HG03571 (cell line): ENCODE data around the gene UBTD1.
"Not testable (repeated sequence)": the region's sequence is repeated elsewhere in the genome, so short reads cannot be mapped to it uniquely, and the experiment has no call there.

Experiments used
- ATAC-seq: cut with Tn5 transposase; IDR thresholded peaks from one replicate; pipeline ENCODE4 v1.9.1; 2021; ENCODE audit not compliant: unreplicated experiment

Gene UBTD1

DNA sequence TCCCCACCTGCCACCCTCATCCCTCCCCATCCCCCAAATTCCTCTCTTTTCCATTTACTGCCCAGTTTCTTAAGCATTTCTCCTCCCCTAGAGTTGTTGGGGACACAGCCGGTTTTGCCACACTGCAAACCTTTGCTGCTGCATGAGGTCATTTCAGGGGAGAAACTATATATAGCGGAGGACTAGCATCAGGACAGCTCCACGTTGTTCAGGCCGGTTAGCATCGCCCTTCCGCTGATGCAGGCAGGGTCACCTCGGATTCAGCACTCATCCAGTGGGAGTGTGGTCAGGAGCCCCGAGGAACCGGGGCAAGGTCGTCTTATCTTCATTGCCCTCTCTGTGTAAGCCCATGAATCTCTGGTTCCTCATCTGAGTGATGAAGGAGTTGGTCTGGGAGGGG is 15.6 kb downstream of the UBTD1 start:
- ATAC-seq, result no peak

DNA sequence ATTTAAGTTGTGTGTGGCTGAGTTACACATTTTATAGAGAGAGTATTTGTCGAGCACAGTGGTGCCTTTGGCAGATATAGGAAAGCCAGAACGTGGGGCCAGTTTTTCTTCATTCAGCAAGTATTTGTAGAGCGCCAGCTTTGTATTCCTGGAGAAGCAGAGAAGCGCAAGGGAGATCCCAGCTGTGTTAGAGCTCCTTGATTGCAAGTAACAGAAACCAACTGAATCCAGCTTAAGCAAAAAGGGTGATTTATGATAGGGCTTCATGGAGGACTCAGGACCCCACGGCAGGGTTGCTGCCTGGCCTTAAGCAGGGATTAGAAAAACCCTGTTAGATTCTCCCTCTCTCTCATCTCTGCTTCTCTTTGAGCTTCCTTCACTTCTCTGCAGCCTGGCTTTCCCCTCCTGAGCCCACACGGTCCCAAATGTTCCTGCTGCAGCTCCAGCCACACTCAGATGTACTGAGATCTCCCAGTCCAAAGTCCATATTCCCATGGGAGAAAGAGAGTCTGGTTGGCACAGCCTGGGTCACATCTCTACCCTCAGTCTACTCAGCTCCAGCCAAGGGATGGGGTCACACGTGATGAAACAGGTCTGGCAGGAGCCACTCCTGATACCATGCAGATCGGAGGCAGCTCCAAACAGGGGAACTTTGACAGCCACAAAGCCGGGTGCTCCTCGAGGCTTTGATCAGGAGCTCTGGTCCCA is 16.7 kb downstream of the UBTD1 start:
- no peak for ATAC-seq

DNA sequence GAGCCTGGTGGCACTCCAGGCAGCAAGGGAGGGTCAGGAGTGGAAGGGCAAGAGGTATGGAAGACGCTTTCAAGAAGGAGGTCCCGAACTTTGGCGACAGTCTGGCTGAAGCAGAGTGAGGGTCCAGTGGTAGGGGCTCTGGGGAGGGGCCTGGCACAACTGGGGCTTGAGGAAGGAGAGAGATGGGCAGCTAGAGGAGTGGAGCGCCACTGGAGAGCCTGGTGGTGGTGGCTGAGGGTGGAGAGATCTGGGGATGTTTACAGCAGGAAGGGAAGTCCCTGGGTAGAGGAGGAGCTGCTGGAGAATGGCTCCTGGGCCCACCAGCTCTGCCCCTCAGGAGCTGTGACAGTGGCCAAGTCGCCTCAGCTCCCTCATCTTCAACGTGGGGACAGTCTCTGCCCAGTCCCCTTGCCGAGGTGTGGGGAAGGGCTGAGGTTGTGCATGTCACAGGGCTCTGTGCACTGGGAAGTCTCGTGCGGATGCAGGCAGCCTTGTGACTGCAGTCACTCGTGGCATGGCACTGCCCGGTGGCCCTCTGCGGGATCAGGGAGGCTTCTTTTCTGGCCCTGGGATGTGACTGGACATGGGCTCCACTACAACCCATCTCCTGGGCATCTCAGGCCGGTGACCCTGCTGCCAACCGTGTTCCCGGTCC is 18.5 kb downstream of the UBTD1 start:
- no peak for ATAC-seq

DNA sequence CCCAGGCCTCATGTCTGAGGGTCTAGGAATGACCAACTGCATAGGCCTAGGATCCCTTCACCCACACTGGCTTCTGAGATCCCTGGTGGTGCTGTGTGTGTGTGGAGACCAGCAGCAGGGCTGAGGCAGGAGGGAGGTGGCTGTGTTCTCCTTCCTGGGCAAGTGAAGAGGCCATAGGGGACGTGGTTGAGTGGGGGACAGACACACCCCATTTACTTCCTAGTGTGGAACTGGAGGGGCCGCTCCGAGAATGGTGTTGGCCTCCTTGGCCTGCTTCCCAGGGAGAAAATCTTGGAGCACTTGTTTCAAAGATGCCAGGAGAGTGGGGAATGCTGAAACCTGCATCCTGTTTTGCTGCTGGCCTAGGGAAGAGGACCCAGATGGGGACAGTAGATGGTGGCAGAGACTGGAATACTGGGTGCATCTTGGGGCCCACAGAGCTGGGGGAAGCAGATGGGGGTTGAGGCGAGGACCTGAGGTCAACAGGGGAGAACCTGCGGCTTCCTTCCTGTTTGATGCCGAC is 19.1 kb downstream of the UBTD1 start:
- no peak for ATAC-seq

DNA sequence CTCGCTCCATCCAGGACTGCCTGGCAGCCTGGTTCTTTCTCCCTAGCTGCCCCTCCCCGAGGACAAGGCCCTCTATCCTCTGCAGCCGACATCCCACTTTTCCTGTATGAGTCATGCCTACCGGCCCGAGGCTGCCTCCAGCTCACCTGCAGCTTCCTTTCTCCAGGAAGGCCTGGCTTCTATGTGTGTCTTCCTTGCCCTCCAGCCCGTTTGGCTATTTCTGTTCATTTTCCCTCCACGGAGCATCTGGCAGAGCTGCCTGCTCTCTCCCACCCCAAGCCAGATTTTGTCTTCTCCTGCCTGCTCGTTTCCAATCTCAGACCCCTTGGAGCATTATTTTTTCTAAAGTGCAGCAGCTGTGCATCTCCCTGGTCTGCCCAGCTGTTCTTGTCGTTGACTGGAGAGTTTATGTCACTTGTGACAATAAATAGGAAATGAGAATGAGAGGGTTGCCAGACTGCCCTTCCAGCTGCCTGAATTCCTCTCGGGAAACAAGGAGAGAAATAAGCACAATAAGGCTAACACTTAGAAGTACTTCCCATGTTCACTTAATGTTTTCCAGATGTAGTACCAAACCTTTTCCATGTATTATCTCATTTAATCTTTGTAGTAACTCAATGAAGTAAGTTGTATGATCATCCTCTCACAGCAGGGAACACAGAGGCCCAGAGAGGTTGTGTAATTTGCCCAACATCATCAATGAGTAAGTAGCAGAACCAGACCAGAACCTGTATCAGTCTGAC is 19.7 kb downstream of the UBTD1 start:
- ATAC-seq, result no peak

DNA sequence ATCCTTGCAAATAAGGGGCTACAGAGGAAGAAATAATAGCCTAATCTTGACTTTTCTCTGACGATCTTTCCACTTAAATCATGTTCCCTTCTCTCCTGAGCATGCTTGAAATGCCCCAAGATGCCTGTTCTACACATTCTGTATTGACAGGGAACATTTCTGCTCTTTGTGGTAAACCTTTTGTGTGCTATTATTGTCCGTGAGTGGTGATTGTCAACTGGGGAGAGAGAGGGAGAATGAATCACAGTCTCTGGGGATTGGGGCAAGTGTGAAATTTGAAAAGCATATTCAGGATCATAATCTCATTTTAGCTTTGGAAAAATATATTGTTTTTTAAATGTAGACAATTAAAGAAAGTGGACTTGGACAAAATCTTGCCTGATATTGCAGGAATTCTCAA is 20.6 kb downstream of the UBTD1 start:
- ATAC-seq, result no peak

DNA sequence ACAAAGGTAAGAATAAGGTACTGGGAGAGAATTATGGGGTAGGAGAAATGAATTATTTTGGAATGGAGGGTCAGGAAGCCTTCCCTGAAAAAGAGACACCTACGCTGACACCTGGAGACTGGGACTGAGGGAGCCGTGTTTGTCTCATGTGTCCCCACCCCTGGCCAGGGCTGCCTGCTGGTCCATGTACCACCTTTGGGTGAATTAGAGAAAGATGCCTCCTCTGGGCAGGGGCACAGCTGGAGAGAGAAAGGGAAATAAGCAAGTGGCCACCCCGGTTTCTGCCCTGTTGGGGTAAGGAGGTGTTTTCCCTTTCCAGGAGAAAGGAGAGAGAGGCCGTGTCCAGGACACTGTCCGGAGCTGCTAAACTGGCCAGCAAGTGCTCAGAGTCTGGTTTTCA is 21.8 kb downstream of the UBTD1 start:
- no peak for ATAC-seq

DNA sequence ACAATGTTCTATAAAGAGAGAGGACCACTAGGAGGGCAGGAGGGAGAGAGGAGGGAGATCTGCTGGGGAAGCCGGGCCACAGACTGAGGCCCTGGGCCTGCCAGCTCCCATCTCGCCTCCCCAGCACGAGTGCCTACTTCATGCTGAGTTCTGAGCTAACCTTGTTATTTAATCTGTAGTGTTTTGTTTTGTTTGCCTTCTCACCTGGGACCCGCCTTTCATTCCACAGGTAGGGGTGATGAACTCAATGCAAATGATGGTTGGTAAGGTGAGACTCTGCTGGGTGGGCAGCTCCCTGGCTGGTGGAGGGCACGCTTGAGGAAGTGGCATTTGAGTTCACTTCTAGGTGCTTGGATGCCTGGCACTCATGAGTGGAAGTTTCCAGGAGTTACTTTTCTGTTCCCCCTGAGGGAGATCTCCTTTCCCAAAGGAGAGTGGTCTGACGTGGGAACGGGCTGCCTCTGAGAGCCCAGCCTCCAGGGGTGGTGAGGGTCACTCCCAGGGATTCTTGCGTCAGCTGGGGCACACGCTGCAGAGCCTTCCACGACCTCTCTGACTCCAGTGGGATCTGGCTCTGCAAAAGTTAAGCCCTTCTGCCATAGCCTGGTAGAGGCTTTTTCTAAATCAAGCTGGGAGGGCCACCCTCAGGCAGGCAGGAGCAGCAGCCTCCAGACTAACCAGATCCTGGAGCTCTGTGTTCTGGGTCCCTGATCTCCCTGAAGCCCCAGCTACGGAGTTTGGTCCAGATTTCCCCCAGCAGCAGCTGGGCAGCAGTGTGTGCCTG is 22.4 kb downstream of the UBTD1 start:
- ATAC-seq, result no peak

DNA sequence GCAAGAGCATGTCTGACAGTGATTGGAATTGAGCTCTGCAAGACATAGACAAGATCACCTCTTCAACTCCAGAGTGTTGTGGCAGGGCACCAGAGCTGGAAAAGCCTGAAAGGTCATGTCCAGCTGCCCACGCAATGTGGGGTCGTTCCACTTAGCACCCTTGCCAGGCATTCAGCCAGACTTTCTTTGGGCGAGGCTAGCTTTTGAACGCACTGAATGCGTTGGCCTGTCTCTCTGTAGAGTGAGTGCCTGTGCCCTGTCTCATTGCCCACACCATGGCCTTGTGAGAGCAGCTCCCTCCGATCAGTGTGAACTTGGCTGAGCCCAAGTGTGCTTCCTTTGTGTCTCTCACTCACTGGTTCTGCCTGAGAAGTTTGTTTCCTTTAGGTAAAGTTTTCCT is 23.3 kb downstream of the UBTD1 start:
- no peak for ATAC-seq

DNA sequence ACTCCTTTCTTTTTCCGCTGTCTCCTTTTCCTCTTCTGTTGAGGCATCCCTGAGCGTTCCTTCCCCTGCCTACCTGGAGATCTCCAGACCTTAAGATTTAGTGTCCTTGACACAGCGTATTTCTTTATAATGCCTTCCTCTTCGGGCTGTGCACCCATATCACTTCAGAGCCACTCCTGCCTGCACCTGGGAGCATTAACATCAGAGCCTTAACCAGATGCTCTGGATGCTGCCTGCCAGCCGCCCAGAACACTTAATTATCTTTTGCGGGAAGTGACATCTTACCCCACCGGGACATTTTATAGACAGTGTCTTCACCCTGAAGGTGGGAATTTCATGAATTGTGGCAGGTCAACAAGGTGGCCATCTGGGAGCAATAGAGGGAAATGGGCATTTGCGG is 24.2 kb downstream of the UBTD1 start:
- ATAC-seq, result no peak

DNA sequence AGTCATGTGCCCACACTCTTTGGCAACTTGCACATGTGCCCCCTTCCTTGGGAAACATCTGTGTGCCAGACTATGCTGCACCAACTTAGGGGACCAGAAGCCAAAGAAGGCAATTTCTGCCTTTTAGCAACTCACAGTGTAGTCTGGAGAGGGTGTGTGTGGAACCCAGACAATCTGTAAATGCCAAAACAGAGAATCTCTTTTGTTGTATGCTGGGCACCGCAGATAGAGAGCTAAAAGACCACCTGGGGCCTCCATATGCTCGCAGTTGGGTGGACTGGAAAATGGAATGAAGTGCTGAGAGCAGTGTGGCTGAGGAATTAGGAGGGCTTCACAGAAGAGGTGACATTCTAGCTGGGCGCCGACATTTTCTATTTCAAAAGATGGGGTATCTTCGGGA is 26.4 kb downstream of the UBTD1 start:
- ATAC-seq, result no peak

DNA sequence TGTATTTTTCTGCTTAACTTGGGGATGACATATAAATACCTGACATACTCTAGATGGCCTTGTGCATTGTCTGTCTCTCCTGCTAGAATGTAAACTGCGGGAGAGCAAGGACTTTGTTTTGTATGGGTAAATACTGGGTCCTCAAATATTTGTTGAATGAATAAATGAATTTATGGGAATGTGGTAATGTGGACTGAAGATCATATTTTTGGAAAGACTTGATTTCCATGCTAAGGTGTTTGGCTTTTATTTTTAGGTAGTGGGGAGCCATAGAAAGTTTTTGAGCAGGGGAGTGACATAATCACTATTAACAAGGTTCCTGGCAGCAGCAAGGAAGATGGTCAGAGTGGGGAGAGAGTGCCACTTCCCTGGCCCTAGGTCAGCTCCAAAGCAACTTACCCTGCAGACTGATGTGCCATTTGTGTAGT is 27.0 kb downstream of the UBTD1 start:
- no peak for ATAC-seq

DNA sequence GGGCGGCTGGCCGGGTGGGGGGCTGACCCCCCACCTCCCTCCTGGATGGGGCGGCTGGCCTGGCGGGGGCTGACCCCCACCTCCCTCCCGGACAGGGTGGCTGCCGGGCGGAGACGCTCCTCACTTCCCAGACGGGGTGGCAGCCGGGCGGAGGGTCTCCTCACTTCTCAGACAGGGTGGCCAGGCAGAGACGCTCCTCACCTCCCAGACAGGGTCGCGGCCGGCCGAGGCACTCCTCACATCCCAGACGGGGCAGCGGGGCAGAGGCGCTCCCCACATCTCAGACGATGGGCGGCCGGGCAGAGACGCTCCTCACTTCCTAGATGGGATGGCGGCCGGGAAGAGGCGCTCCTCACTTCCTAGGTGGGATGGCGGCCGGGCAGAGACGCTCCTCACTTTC is 30.2 kb downstream of the UBTD1 start:
- not testable (repeated sequence) for ATAC-seq

DNA sequence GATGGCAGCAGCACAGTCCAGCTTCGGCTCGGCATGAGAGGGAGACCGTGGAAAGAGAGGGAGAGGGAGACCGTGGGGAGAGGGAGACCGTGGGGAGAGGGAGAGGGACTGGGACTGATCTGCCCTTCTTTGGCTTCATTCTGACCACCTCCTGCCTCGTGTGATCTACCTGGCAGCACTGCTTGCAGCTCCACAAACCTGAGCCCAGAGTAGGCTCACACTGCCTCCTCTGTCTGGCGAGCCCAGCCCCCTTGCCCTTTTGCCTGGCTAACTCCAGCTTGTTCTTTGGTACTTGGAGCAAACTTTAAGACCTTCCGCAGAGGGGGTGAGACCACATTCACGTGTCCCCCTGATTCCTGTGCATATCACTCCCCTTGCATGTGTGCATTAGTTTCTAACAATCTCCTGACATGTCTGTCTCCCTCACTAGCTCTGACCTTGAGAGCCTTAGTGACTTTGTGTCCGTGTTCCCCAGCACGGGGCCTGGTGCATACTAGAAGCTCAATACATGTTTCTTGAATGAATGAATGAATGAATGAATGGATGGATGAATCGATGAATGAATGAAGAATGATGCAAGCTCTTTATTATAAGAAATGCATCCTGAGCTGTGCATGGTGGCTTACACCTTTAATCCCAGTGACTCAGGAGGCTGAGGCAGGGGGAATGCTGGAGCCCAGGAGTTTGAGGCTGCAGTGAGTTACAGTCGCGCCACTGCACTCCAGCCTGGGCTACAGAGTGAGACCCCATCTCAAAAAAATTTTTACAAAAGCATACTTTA is 31.2 kb downstream of the UBTD1 start:
- ATAC-seq, result no peak

DNA sequence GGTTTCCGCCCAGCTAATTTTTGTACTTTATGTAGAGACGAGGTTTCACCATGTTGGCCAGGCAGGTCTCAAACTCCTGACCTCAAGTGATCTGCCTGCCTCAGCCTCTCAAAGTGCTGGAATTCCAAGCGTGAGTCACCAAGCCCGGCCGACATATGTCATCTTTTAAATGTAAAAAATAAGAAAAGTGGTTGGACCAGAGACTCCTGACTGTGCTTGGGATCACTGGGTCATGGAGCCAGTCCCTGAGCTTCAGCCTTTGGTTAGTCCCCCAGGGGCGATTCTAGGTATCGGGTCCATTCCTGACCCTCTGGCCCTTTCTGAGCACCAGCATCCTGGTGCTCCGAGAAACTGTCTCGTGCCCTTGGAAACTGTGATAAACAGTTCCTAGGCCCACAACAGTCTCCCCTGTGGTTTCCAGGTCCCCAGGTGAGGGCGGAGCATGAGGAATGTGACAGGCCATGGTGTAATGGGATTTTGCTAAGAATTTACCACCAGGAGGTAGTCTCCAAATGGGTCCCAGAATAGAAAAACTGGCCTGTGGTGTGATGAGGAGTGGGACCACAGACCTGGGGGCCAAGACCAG is 32.8 kb downstream of the UBTD1 start:
- ATAC-seq, result no peak

DNA sequence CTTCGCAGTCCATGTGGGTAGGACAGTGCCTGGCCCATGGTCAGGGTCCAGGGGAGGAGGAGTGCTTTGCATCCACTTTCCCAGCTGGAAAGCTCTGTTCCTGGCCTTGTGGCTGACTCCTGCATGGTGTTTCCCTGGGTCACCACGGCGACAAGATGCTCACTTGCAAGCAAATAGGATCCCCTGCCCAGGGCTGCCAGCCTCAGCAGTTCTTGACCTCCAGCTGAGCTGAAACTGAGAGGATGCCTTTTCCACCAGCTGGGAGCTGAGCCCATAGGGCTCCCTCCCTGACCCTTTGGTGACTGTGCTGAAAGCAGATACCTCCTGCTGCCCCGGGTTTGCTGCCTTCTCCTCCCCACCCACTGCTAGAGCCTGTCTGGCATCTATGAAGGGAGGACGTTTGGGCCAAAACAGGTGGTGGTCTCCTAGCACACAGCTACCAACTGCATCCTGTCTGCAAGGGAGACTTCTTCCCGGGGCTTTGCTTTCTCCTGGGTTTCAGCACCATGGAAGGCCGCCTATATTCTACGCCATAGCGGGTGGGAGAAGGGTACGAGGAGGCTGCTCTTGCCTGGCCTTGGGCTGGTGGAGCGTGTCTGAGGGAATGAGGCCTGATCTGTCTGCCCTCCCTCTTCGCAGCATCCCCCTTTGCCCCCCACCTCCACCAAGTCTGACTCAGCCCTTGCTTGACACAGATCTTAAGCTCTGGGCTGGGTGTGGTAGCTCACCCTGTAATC is 34.4 kb downstream of the UBTD1 start:
- ATAC-seq, result no peak

DNA sequence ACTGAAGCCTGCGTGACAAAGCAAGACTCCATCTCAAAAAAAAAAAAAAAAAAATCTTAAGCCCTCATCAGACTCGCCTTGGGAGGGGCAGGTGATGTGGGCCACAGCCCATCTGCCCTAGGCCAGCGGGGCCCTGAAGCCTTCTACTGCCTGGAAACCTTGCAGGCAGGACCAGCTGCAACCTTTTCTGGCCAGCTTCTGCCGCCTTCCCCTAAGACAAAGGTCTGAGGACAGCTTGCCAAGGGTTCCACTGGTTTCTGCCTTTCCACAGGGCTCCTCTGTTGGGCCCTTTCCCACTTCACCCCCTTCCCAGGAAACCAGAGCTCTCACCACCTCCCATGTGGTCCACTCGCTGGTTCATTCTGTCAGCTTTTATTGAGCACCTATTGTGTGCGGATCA is 35.2 kb downstream of the UBTD1 start:
- no peak for ATAC-seq

DNA sequence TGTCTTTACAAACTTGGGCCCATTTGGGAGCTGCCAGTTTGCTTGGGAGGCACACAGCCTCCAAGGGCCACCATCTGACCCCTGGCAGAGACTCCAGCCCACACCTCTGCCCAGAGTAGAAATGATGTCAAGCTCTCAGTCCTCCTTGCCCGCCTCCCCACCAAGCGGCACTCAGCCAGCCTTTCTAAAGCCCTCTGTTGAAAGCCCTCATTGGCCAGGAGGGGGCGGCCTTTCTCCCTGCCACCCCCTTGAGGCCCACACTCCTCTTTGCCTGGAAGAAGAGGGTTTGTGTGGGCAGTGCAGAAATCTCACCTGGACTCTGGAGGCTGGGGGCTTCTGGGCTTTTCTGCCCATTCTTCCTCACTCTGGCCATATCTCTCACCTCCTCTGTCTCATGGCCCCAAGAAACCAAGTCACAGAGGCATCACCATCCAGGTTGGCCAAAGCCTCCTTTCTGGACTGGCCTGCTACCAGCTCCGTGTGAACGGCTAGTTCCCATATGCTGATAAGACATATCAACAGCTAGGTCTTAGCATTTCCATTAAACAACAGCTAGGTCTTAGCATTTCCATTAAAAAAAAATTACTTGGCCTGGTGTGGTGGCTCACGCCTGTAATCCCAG is 36.1 kb downstream of the UBTD1 start:
- ATAC-seq, result no peak
